DND-41 (cell line): ENCODE data around the gene MCC.

Experiments used
- CTCF ChIP-seq: IDR thresholded peaks from 2 replicates; pipeline ENCODE4 v1.5.1; 2012; ENCODE audit warnings: borderline replicate concordance, low read length, moderate library complexity, mild to moderate bottlenecking; ENCODE audit not compliant: poor library complexity, severe bottlenecking; ENCODE audit errors: extremely low read depth
- EZH2 ChIP-seq: IDR thresholded peaks from 3 replicates; pipeline ENCODE4 v1.6.1; 2012; ENCODE audit warnings: borderline replicate concordance, low read depth, mild to moderate bottlenecking, moderate library complexity, low read length, inconsistent platforms; ENCODE audit not compliant: severe bottlenecking

GRCh38 chr5:113493446-113493845, 5.2 kb upstream of the MCC start:
- TF ChIP-seq EZH2 (no peak), CTCF (no peak)
